Hematopoietic multipotent progenitor cell treated with erythropoietin and hydrocortisone succinate and interleukin-3 and kit ligand, for 8 days (in vitro differentiated cells): ENCODE data around the gene PROP1.
A peak's percentile ranks its signal among the peaks of the same experiment; 100 is the strongest.
"Not testable (repeated sequence)": the region's sequence is repeated elsewhere in the genome, so short reads cannot be mapped to it uniquely, and the experiment has no call there.

Source experiments
- DNase-seq: peaks from one replicate; pipeline ENCODE4 v3.0.0-alpha.2; 2015

The PROP1 gene

GRCh38 chr5:177943805-177944736, 52.0 kb downstream of the PROP1 start:
- peak; percentile 10 for DNase-seq

DNA sequence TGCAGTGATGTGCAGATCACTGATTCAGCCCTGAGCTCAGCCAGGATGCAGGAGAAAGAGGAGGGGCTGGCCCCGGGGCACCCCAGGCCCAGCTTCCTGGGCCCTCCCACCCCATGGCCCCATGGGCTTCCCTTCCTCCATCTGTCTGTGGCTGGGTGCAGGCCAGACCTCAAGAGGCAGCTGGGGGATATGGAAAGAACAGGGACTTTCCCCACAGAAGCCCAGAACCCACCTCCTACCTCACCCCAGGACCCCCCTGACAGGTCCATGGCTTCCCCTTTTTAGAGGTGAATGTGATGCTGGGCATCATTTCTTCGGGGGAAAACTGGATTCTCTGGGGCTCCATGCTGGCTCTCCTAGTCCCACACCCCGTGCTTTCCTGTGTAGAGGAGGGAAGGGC, 53.1 kb downstream of the PROP1 start:
- DNase-seq: not testable (repeated sequence)
